Mesothelial cell of epicardium (in vitro differentiated cells): Measurements from ENCODE around the gene BANP. TPM values are rescaled to one million over a fixed set of nuclear protein-coding genes. Genes with fewer than 3 reads are reported as not detected.
"Not testable (repeated sequence)": the region's sequence is repeated elsewhere in the genome, so short reads cannot be mapped to it uniquely, and the experiment has no call there.

ENCODE experiments used
- DNase-seq, 2 experiments: peaks; one replicate each; pipeline ENCODE4 v3.0.0; 2021; ENCODE audit warnings: low spot score in 2 of 2; ENCODE audit not compliant: unreplicated experiment in 2 of 2
- H3K27ac Mint-ChIP-seq: 2 replicates; pipeline ENCODE4 v1.8.0; 2021; ENCODE audit warnings: mixed read lengths
- H3K27me3 Mint-ChIP-seq: 2 replicates; pipeline ENCODE4 v1.8.0; 2021; ENCODE audit warnings: low read depth, mixed read lengths
- H3K36me3 Mint-ChIP-seq: 2 replicates; pipeline ENCODE4 v1.8.0; 2021; ENCODE audit warnings: mixed read lengths
- H3K4me1 Mint-ChIP-seq: 2 replicates; pipeline ENCODE4 v1.8.0; 2021; ENCODE audit warnings: mixed read lengths
- H3K4me3 Mint-ChIP-seq: 2 replicates; pipeline ENCODE4 v1.8.0; 2021; ENCODE audit warnings: mild to moderate bottlenecking, moderate library complexity, mixed read lengths
- H3K9me3 Mint-ChIP-seq: 2 replicates; pipeline ENCODE4 v1.8.0; 2021; ENCODE audit warnings: mixed read lengths
- CTCF ChIP-seq: fragments of 200-600 bp; sonication (generic); IDR thresholded peaks from one replicate; pipeline ENCODE4 v1.5.0; 2021; ENCODE audit warnings: antibody characterized with exemption; ENCODE audit not compliant: unreplicated experiment
- total RNA-seq: library from RNA; stranded (reverse); gene quantifications from 3 replicates; pipeline ENCODE4 v1.2.1, GENCODE V29; 2021

BANP gene
- total RNA-seq, 1 donor from 2014 or later: 43.6 TPM

GRCh38 chr16:88072571-88073001 is 121.4 kb downstream of the BANP start:
- DNase-seq: peak in 1 of 2 experiments; percentile 6
- no peak for TF ChIP-seq CTCF
- Mint-ChIP-seq H3K4me1 (no peaks in the 10 kb centered on the region), H3K27me3 (no peaks in the 10 kb centered on the region), H3K36me3 (peaks cover 19% of the 10 kb centered on the region), H3K27ac (no peak overlapping the region), H3K4me3 (no peak overlapping the region), H3K9me3 (no peaks in the 10 kb centered on the region)

GRCh38 chr16:88073201-88073721 is 122.0 kb downstream of the BANP start:
- H3K27ac Mint-ChIP-seq: no peak overlapping the region
- TF ChIP-seq CTCF: no peak
- no peaks in the 10 kb centered on the region for H3K27me3 Mint-ChIP-seq
- H3K4me3 Mint-ChIP-seq: no peak overlapping the region
- H3K4me1 Mint-ChIP-seq: no peaks in the 10 kb centered on the region
- no peaks in the 10 kb centered on the region for H3K9me3 Mint-ChIP-seq
- DNase-seq: peak in 1 of 2 experiments; percentile 7
- H3K36me3 Mint-ChIP-seq: peaks cover 24% of the 10 kb centered on the region

GRCh38 chr16:88074041-88074440 is 122.8 kb downstream of the BANP start:
- no peak overlapping the region for H3K27ac Mint-ChIP-seq
- peaks cover under 1% of the 10 kb centered on the region for H3K9me3 Mint-ChIP-seq
- no peak overlapping the region for H3K4me3 Mint-ChIP-seq

GRCh38 chr16:88076211-88076931 is 125.1 kb downstream of the BANP start:
- no peak for TF ChIP-seq CTCF
- Mint-ChIP-seq H3K9me3 (peaks cover 13% of the 10 kb centered on the region), H3K36me3 (peaks cover 37% of the 10 kb centered on the region), H3K27ac (no peak overlapping the region), H3K27me3 (no peaks in the 10 kb centered on the region), H3K4me3 (no peak overlapping the region), H3K4me1 (no peaks in the 10 kb centered on the region)
- DNase-seq: peak in 1 of 2 experiments; percentile 15

More at GRCh38 chr16:88074041-88074440, 122.8 kb downstream of the BANP start:
- H3K36me3 Mint-ChIP-seq: peaks cover 30% of the 10 kb centered on the region
- TF ChIP-seq CTCF: no peak
- no peaks in the 10 kb centered on the region for H3K4me1 Mint-ChIP-seq
- H3K27me3 Mint-ChIP-seq: no peaks in the 10 kb centered on the region
- DNase-seq: peak in 1 of 2 experiments; percentile 5

- peaks cover 13% of the 10 kb centered on the region for H3K9me3 Mint-ChIP-seq
- not testable (repeated sequence) for H3K27ac Mint-ChIP-seq, H3K4me3 Mint-ChIP-seq, DNase-seq, H3K4me1 Mint-ChIP-seq, H3K27me3 Mint-ChIP-seq
- H3K36me3 Mint-ChIP-seq: peaks cover 35% of the 10 kb centered on the region
These were observed 125.7 kb downstream of the BANP start for GRCh38 chr16:88076932-88077320.

- no peaks in the 10 kb centered on the region for H3K4me1 Mint-ChIP-seq
- H3K27me3 Mint-ChIP-seq: no peaks in the 10 kb centered on the region
- peaks cover 13% of the 10 kb centered on the region for H3K9me3 Mint-ChIP-seq
- H3K36me3 Mint-ChIP-seq: peaks cover 35% of the 10 kb centered on the region
- H3K4me3 Mint-ChIP-seq: no peak overlapping the region
- DNase-seq: peak in 1 of 2 experiments; percentile 8
- H3K27ac Mint-ChIP-seq: no peak overlapping the region
- no peak for TF ChIP-seq CTCF
These were observed 126.3 kb downstream of the BANP start for GRCh38 chr16:88077328-88078108.
